Liver (tissue), 9 donors: ENCODE data around the gene ARMC12. TPM values are rescaled to one million over a fixed set of nuclear protein-coding genes. Genes with fewer than 3 reads are reported as not detected.

Source experiments
- DNase-seq: peaks from one replicate; pipeline ENCODE4 v3.0.0-alpha.2; 2017; ENCODE audit warnings: low spot score
- H3K27ac ChIP-seq, 2 donors: one replicate each; pipeline ENCODE4 v1.7.0; 2013; ENCODE audit warnings: inconsistent platforms in 2 of 2, low read length in 2 of 2, control low read depth in 1 of 2, low read depth in 1 of 2, mild to moderate bottlenecking in 1 of 2
- H3K27me3 ChIP-seq, 4 donors: one replicate each; pipeline versions ENCODE4 v1.6.1 to v1.7.0; 2013; ENCODE audit warnings: low read length in 3 of 4, inconsistent platforms in 1 of 4, mild to moderate bottlenecking in 1 of 4, moderate library complexity in 1 of 4; ENCODE audit not compliant: control insufficient read depth in 4 of 4, insufficient read depth in 4 of 4
- H3K36me3 ChIP-seq, 4 donors: one replicate each; pipeline versions ENCODE4 v1.6.1 to v1.7.0; 2013; ENCODE audit warnings: low read length in 3 of 4, mild to moderate bottlenecking in 3 of 4, low read depth in 1 of 4, moderate library complexity in 1 of 4; ENCODE audit not compliant: control insufficient read depth in 4 of 4, insufficient read depth in 3 of 4
- H3K4me1 ChIP-seq, 4 donors: one replicate each; pipeline versions ENCODE4 v1.6.1 to v1.7.0; 2013; ENCODE audit warnings: low read length in 3 of 4, mild to moderate bottlenecking in 3 of 4, moderate library complexity in 1 of 4; ENCODE audit not compliant: control insufficient read depth in 4 of 4, insufficient read depth in 4 of 4
- H3K4me3 ChIP-seq, 3 donors: one replicate each; pipeline versions ENCODE4 v1.6.1 to v1.7.0; 2013; ENCODE audit warnings: low read length in 3 of 3, control low read depth in 1 of 3, low read depth in 1 of 3, mild to moderate bottlenecking in 1 of 3
- H3K9ac ChIP-seq, 2 donors: one replicate each; pipeline ENCODE4 v1.7.0; 2013; ENCODE audit warnings: low read length in 2 of 2, mild to moderate bottlenecking in 2 of 2, moderate library complexity in 2 of 2, control low read depth in 1 of 2, low read depth in 1 of 2
- H3K9me3 ChIP-seq, 4 donors: one replicate each; pipeline versions ENCODE4 v1.6.1 to v1.7.0; 2013; ENCODE audit warnings: low read length in 3 of 4; ENCODE audit not compliant: control insufficient read depth in 4 of 4
- ATF3 ChIP-seq: IDR thresholded peaks from 2 replicates; pipeline ENCODE4 v1.6.1; 2016; ENCODE audit warnings: antibody characterized with exemption
- CTCF ChIP-seq: fragments of 150-350 bp; IDR thresholded peaks from 2 replicates; pipeline ENCODE4 v1.5.1; 2017; ENCODE audit warnings: improper control_type of control experiment, low read depth, low read length; ENCODE audit not compliant: missing input control
- FOXA2 ChIP-seq: IDR thresholded peaks from 2 replicates; pipeline ENCODE4 v1.6.1; 2016; ENCODE audit warnings: antibody characterized with exemption
- GABPA ChIP-seq, 2 donors: IDR thresholded peaks in 1 of 2; conservative IDR thresholded peaks in 1 of 2; 2 replicates each; pipeline ENCODE4 v1.6.1; 2016; ENCODE audit warnings: antibody characterized with exemption in 2 of 2, mild to moderate bottlenecking in 1 of 2, moderate library complexity in 1 of 2
- HNF4A ChIP-seq, 2 donors: conservative IDR thresholded peaks; 2 replicates each; pipeline ENCODE4 v1.6.1; 2016; ENCODE audit warnings: antibody characterized with exemption in 2 of 2, mild to moderate bottlenecking in 2 of 2
- HNF4G ChIP-seq: IDR thresholded peaks from 2 replicates; pipeline ENCODE4 v1.6.1; 2016; ENCODE audit warnings: antibody characterized with exemption
- JUND ChIP-seq, 2 donors: IDR thresholded peaks; 2 replicates each; pipeline ENCODE4 v1.6.1; 2016; ENCODE audit warnings: antibody characterized with exemption in 2 of 2
- MAX ChIP-seq: IDR thresholded peaks from 2 replicates; pipeline ENCODE4 v1.6.1; 2016; ENCODE audit warnings: antibody characterized with exemption
- NR2F2 ChIP-seq: IDR thresholded peaks from 2 replicates; pipeline ENCODE4 v1.6.1; 2016; ENCODE audit warnings: antibody characterized with exemption
- RAD21 ChIP-seq, 2 donors: IDR thresholded peaks; 2 replicates each; pipeline ENCODE4 v1.6.1; 2016; ENCODE audit warnings: antibody characterized with exemption in 2 of 2, mild to moderate bottlenecking in 2 of 2
- RXRA ChIP-seq, 2 donors: IDR thresholded peaks; 2 replicates each; pipeline ENCODE4 v1.6.1; 2017 to 2018; ENCODE audit warnings: antibody characterized with exemption in 2 of 2, mild to moderate bottlenecking in 1 of 2
- SP1 ChIP-seq: IDR thresholded peaks from 2 replicates; pipeline ENCODE4 v1.6.1; 2018; ENCODE audit warnings: antibody characterized with exemption, mild to moderate bottlenecking
- TAF1 ChIP-seq: conservative IDR thresholded peaks from 2 replicates; pipeline ENCODE4 v1.6.1; 2016; ENCODE audit warnings: antibody characterized with exemption, mild to moderate bottlenecking
- YY1 ChIP-seq: IDR thresholded peaks from 2 replicates; pipeline ENCODE4 v1.6.1; 2016; ENCODE audit warnings: antibody characterized with exemption, mild to moderate bottlenecking
- WGBS: extraction: QIAGEN DNeasy Blood & Tissue Kit; methylation state at CpG from one replicate; pipeline ENCODE4 v1.1.7; 2013; 5-methylcytosine and 5-hydroxymethylcytosine counted together
- polyA plus RNA-seq, 2 donors: library from polyadenylated mRNA; stranded (reverse) in 1 of 2; unstranded in 1 of 2; fragments of 200-250 nt in 1 of 2; fragments of >200 nt in 1 of 2; fragmentation: Nextera tagmentation in 1 of 2; extraction: Ambion mirVana in 1 of 2; gene quantifications; one replicate each; pipeline versions ENCODE4 v1.2.1 to v1.2.3, GENCODE V29; 2013 to 2015
- total RNA-seq, 2 donors: library from RNA; depleted of rRNA; stranded (reverse); fragments of >200 nt; gene quantifications; one replicate each; pipeline ENCODE4 v1.2.3, GENCODE V29; 2014
- TF ChIP-seq, protein P1 (sequence below): IDR thresholded peaks from 2 replicates; pipeline ENCODE4 v1.6.1; 2016; ENCODE audit warnings: antibody characterized with exemption
- donor health status: healthy.
- donor health status: healthy.
- donor health status: healthy.
- donor health status: healthy.
- donor health status: healthy.

ARMC12 gene
- total and polyA plus RNA-seq, 4 donors = 0.42 to 0.64 (median 0.43) TPM; not detected in 1

DNA sequence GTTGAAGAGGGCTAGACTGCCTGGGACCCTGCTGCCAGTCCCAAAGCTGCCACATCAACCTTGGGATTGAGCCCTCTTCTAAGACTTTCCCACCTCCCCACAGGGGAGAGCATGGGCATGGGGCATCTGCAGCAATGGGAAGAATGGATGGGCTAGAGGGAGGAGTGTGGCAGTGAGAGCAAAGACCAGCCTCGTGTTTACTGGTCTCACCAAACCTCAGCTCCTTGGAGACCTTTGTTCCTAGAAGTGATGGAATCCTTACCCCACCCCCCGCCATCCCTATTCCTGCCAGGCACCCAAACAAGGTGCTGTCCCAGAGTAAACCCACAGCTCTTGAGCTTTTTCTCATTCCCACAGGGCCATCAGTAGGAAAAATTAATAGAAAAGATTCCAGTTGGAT lies 20.0 kb upstream of the ARMC12 start:
- H3K4me3 ChIP-seq = no peak overlapping the region
- no peak overlapping the region for H3K27ac ChIP-seq
- peaks cover 0 to 8% (median 2%) of the 10 kb centered on the region in 4 donors for H3K4me1 ChIP-seq
- no peak for DNase-seq
- H3K36me3 ChIP-seq = peaks cover 0 to 4% (median 0%) of the 10 kb centered on the region in 4 donors
- no peaks in the 10 kb centered on the region for H3K9me3 ChIP-seq
- 83% methylated on average over 2 of the region's 2 CpGs for WGBS
- no peaks in the 10 kb centered on the region for H3K27me3 ChIP-seq
- TF ChIP-seq TAF1 (no peak), GABPA (IDR thresholded peaks at IDR 0.05 in 1 of 2, conservative IDR thresholded peaks at IDR 0.05 in 1 of 2) (no peak), NR2F2 (no peak), CTCF (no peak), MAX (no peak), YY1 (no peak), HNF4A (conservative IDR thresholded peaks at IDR 0.05) (no peak), RXRA (IDR thresholded peaks at IDR 0.05) (no peak)
- no peak overlapping the region for H3K9ac ChIP-seq

DNA sequence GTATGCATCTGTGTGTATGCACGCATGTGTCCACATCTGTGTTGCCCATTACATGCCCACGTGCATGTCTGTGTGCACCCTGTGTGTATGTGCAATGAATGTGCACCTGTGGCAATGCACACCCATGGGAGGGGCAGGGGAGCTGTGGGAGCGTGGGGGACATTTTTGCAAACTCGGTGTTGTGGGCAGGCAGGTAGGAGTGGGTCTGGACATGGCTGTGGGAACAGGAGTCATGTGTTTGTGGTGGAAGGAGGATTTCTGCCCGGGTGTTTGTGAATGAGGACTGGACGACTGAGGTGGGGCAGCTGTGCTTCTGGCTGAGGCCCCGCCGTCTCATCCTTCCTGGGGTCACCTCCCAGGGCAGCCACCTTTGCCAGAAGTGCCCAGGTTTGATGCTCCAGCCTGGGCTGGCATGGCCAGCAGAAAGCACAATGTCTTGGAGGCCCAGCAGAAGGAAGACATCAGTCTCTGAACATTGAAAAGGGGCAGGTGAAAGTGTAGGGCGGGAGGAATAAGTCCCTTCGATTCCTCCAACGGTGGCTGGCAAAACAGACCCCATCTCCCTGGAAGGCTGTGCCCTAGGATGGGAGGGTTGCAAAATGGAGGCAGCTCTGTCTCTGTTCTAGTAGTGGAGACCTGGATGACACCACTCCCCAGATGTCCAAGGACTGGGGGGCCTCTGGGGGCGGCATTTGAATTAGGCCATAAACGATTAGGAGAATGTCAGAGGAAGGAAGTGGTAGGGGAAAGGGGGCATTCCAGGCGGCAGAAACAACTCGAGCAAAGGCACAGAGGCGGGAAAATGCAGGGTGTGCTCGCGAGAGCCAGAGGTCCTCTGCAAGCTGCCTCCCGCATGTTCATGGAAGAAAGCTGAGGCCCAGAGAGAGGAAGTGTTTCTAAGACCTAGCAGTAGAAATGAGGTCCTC lies 19.1 kb upstream of the ARMC12 start:
- Histone ChIP-seq H3K9ac (no peak overlapping the region), H3K4me1 (peaks cover 7 to 18% (median 11%) of the 10 kb centered on the region in 4 donors), H3K27ac (no peak overlapping the region), H3K9me3 (no peaks in the 10 kb centered on the region), H3K36me3 (peaks cover 0 to 4% (median 0%) of the 10 kb centered on the region in 4 donors), H3K4me3 (no peak overlapping the region), H3K27me3 (no peaks in the 10 kb centered on the region)
- TF ChIP-seq NR2F2 = no peak
- no peak for TF ChIP-seq CTCF
- TF ChIP-seq, protein P1, sequence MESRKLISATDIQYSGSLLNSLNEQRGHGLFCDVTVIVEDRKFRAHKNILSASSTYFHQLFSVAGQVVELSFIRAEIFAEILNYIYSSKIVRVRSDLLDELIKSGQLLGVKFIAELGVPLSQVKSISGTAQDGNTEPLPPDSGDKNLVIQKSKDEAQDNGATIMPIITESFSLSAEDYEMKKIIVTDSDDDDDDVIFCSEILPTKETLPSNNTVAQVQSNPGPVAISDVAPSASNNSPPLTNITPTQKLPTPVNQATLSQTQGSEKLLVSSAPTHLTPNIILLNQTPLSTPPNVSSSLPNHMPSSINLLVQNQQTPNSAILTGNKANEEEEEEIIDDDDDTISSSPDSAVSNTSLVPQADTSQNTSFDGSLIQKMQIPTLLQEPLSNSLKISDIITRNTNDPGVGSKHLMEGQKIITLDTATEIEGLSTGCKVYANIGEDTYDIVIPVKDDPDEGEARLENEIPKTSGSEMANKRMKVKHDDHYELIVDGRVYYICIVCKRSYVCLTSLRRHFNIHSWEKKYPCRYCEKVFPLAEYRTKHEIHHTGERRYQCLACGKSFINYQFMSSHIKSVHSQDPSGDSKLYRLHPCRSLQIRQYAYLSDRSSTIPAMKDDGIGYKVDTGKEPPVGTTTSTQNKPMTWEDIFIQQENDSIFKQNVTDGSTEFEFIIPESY = no peak
- no peak for TF ChIP-seq TAF1
- TF ChIP-seq HNF4G = no peak
- no peak for TF ChIP-seq RXRA (IDR thresholded peaks at IDR 0.05)
- TF ChIP-seq HNF4A (conservative IDR thresholded peaks at IDR 0.05) = no peak
- no peak for TF ChIP-seq FOXA2
- TF ChIP-seq RAD21 (IDR thresholded peaks at IDR 0.05) = no peak
- no peak for TF ChIP-seq SP1
- TF ChIP-seq ATF3 = no peak
- TF ChIP-seq JUND (IDR thresholded peaks at IDR 0.05) = no peak
- no peak for DNase-seq
- WGBS = 86% methylated on average over 19 of the region's 19 CpGs
